ENCODE results near the gene FRRS1L.

Gene FRRS1L

DNA sequence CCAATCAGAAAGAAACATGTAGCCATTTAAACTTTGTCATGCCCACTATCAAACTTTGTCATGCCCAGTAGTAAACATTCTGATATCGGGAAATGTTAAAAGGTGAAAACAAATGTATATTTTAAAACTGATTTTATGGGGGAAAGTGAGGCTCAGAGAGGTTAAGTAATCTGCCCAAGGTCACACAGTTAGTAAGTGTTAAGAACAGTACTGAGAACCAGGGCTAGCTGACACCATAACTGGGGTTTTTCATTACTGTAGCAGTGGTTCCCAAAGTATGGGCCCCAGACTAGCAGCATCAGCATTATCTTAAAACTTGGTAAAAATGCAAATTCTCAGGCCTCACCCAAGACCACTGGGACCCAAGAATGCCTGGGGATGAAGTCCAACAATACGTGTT, 9.9 kb upstream of the FRRS1L start:
- TF ChIP-seq, protein P1, sequence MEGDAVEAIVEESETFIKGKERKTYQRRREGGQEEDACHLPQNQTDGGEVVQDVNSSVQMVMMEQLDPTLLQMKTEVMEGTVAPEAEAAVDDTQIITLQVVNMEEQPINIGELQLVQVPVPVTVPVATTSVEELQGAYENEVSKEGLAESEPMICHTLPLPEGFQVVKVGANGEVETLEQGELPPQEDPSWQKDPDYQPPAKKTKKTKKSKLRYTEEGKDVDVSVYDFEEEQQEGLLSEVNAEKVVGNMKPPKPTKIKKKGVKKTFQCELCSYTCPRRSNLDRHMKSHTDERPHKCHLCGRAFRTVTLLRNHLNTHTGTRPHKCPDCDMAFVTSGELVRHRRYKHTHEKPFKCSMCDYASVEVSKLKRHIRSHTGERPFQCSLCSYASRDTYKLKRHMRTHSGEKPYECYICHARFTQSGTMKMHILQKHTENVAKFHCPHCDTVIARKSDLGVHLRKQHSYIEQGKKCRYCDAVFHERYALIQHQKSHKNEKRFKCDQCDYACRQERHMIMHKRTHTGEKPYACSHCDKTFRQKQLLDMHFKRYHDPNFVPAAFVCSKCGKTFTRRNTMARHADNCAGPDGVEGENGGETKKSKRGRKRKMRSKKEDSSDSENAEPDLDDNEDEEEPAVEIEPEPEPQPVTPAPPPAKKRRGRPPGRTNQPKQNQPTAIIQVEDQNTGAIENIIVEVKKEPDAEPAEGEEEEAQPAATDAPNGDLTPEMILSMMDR (IDR thresholded peaks at IDR 0.05), result no peak
- DNase-seq (ENCODE audit: low spot score), result no peak
- Histone ChIP-seq H3K4me3 (no peak overlapping the region), H3K27ac (no peak overlapping the region)

- TF ChIP-seq, protein P1 (IDR thresholded peaks at IDR 0.05), result no peak
- DNase-seq (ENCODE audit: low spot score), result no peak
- no peak overlapping the region for H3K4me3 ChIP-seq
- no peak overlapping the region for H3K27ac ChIP-seq
These were observed 9.3 kb upstream of the FRRS1L start for GRCh38 chr9:109176386-109176785.

GRCh38 chr9:109172935-109173334, 5.9 kb upstream of the FRRS1L start:
- TF ChIP-seq, protein P1 (IDR thresholded peaks at IDR 0.05), result no peak
- H3K27ac ChIP-seq, result no peak overlapping the region
- no peak for DNase-seq (ENCODE audit: low spot score)
- no peak overlapping the region for H3K4me3 ChIP-seq

GRCh38 chr9:109171926-109172325, 4.9 kb upstream of the FRRS1L start:
- no peak overlapping the region for H3K4me3 ChIP-seq

DNA sequence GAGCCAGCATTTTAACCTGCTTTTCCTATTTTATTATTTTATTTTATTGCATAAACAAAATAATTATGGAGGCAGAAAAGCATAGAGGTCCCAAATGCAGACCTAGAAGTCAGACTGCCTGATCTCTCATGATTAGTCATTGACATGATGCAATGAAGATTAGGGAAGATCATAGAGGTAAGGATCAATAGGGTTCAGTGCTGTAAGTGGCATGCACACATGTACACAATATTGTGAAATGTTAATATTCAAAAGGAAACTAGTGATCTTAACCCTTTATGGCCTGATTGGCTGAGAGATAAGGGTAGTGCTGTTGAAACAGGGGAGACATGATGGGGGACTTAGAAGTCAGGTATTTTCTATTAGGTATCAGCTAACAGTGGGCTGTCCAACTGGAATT, 1.1 kb upstream of the FRRS1L start:
- no peak overlapping the region for H3K27ac ChIP-seq
- DNase-seq (ENCODE audit: low spot score), result no peak
- H3K4me3 ChIP-seq, result no peak overlapping the region
- TF ChIP-seq, protein P1 (IDR thresholded peaks at IDR 0.05), result no peak

More at GRCh38 chr9:109171926-109172325, 4.9 kb upstream of the FRRS1L start:
- no peak overlapping the region for H3K27ac ChIP-seq
- peak; percentile 5 for DNase-seq (ENCODE audit: low spot score)
- TF ChIP-seq, protein P1 (IDR thresholded peaks at IDR 0.05), result no peak

GRCh38 chr9:109167716-109168115, 667 bp upstream of the FRRS1L start:
- TF ChIP-seq, protein P1 (IDR thresholded peaks at IDR 0.05), result no peak
- H3K4me3 ChIP-seq, result no peak overlapping the region
- H3K27ac ChIP-seq, result no peak overlapping the region
- DNase-seq (ENCODE audit: low spot score), result no peak

GRCh38 chr9:109166171-109166770, 778 bp downstream of the FRRS1L start:
- TF ChIP-seq, protein P1 (IDR thresholded peaks at IDR 0.05), result no peak
- no peak overlapping the region for H3K27ac ChIP-seq
- peak overlapping the region; percentile 63 for H3K4me3 ChIP-seq
- no peak for DNase-seq (ENCODE audit: low spot score)

All from coronary artery (tissue), 2 donors.